ENCODE results near the gene CALML5.

CALML5 gene

DNA sequence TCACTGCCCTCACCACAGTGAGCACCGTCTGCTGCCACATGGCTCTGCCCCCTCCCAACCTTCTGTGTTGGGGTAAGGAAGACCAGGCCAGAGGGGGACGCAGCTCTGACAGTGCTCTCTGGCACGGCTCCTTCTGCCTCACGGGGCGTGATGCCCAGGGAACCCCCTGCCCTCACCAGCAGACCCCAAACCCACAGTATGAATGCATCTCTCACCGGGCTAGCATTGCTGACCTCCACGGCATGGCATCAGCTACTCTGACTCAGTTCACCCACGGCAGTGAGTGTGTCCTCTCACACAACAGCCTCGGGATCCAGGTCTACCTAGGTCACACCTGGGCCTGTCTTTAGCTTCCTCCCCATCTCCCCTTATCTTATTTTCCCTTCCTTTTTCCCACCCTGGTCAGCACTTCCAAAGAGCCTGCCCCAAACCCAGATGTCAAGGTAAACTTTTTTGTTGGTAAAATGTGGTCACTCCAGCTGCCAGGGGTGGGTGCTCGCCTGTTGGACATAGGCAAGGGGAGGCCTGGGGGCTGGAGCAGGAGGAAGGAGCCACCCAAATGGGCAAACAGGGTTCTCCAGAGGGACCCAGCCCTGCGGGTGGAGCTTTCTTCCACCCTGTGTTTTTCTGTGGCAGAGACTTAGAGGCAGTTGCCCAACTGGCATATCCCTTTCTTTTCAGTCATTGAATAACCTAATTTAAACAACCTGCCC is 29.8 kb upstream of the CALML5 start:
- TF ChIP-seq, protein P1, sequence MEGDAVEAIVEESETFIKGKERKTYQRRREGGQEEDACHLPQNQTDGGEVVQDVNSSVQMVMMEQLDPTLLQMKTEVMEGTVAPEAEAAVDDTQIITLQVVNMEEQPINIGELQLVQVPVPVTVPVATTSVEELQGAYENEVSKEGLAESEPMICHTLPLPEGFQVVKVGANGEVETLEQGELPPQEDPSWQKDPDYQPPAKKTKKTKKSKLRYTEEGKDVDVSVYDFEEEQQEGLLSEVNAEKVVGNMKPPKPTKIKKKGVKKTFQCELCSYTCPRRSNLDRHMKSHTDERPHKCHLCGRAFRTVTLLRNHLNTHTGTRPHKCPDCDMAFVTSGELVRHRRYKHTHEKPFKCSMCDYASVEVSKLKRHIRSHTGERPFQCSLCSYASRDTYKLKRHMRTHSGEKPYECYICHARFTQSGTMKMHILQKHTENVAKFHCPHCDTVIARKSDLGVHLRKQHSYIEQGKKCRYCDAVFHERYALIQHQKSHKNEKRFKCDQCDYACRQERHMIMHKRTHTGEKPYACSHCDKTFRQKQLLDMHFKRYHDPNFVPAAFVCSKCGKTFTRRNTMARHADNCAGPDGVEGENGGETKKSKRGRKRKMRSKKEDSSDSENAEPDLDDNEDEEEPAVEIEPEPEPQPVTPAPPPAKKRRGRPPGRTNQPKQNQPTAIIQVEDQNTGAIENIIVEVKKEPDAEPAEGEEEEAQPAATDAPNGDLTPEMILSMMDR (IDR thresholded peaks at IDR 0.05; ENCODE audit: low read depth, low read length): no peak
- no peak overlapping the region for H3K4me3 ChIP-seq (ENCODE audit: low read depth, low read length)

DNA sequence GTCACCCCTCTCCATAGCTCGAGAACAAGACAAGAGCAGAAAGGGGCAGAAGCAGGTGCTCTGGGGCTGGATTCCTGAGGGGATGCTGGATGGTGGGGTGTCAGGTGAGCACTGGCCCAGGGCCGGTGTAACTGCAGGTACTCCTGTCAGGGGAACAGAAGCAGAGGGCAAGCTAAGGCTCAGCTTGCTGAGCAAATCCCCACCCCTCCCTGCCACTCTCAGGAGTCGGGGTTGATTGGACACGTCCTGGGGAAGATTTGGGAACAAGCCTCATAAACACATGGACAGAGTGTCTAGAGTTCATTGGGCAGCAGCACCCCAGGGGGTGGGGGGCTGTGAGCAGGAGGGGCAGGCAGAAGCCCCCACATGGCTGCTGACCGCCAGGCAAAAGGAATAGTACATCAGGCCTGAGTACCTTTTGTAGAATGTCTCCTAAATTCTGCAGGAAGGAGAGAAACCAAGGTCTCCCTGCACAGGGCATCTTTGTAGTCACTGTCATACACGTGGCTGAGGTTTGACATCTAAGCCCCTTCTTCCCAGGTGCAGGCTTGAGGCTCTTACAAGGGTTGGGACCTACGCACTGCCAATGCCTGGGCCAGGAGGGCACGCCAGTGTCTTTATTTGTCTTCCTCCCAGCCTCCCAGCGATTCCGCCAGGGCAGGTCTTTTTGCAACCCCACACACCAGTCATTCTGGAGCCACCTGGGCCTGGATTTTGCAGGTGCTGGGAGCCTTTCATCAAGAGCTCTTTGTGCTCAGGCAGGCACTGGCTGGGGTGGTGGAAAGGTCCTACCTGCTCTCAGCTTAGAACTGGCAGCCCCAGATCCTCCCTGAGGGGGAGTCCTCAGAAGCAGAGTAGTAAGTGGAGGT is 28.2 kb upstream of the CALML5 start:
- H3K4me3 ChIP-seq (ENCODE audit: low read depth, low read length): no peak overlapping the region
- TF ChIP-seq, protein P1 (IDR thresholded peaks at IDR 0.05; ENCODE audit: low read depth, low read length): no peak

DNA sequence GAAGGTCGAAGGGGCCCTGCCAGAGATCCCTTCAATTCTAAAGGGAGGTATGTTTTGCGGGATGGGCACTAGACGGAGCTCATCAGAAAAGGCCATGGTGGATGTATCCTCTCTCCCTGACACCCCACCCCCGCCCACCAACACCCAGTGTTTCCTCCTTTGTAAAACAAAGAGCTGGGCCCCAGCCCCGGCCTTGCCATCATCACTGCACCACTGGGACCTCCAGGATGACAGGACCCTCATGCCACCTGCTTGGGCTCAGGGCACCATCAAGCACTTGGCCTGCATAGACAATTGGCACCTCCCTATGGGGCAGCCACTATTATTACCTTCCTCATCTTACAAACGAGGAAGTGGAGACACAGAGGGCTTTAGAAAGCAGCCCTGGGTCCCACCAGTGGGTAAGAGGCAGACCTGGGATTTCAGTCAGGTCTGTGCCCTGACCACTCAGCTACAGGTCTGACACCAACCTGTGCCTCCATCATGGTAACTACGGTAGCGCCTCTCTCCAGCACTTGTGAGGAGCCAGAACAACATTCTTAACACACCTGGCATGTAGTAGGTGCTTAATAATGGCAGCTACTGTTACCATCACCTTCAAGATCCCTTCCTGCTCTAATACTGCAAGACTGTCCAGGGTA is 27.4 kb upstream of the CALML5 start:
- TF ChIP-seq, protein P1 (IDR thresholded peaks at IDR 0.05; ENCODE audit: low read depth, low read length): no peak
- H3K4me3 ChIP-seq (ENCODE audit: low read depth, low read length): no peak overlapping the region

DNA sequence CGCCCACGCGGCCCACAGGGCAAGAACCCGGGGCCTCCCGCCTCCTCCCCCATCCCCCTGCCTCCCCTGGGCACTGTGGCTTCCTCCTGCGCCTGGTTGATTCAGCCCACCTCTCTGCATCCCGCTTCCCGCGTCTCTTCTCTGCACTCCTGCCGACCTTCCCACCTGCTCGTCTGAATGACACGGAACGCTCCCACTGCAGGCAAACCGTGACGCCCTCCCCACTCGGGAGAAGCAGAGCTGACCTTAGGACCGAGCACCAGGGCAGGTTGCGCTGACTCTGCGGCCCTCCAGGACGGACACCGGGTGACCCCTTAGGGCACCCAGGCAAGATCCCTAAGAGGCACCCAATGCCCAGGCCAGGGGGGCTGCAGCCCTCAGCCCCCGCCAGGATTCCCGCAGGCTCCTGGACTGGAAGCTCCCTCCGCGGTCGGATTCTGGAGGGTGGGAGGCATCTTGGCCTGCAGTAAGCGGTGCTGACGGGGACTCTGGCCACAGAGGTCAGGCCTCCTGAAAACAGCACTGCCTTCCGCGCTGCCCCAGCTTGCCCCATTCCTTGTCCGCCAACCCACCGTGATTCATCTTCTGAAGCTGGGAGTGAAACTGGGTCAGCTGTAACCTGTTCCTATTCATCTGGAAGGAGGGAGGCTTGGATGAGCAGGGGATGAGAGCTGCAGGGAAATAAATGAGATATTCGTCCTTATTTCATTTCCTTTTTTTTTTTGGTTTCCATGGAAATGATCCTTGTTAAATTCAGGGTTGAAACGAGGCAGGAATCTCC is 26.4 kb upstream of the CALML5 start:
- no peak overlapping the region for H3K4me3 ChIP-seq (ENCODE audit: low read depth, low read length)
- TF ChIP-seq, protein P1 (IDR thresholded peaks at IDR 0.05; ENCODE audit: low read depth, low read length): no peak

DNA sequence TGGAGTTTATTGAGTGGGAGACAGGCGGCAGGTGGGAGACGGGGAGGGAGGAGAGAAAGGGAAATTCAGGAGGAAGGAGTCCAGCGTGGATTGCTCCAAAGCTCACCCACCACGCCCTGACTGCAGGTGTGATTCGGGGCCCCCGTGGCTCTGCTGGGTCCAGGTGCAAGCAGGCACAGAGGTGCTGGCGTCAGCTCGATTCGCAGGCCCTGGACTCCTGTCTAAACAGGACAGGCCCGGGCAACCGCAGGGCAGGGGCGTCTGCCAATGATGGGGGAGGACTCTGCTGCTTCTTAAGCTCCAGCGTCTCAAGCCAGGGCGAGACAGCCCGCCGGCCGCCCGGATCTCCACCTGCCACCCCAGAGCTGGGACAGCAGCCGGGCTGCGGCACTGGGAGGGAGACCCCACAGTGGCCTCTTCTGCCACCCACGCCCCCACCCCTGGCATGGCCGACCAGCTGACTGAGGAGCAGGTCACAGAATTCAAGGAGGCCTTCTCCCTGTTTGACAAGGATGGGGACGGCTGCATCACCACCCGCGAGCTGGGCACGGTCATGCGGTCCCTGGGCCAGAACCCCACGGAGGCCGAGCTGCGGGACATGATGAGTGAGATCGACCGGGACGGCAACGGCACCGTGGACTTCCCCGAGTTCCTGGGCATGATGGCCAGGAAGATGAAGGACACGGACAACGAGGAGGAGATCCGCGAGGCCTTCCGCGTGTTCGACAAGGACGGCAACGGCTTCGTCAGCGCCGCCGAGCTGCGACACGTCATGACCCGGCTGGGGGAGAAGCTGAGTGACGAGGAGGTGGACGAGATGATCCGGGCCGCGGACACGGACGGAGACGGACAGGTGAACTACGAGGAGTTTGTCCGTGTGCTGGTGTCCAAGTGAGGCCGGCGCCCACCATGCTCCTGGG is 25.5 kb upstream of the CALML5 start, which contains the start of gene CALML3:
TSS of gene CALML3 (plus strand) at position 321 of the 920 bp plus-strand sequence. CDS start at position 446, 125 bp downstream.
- TF ChIP-seq, protein P1 (IDR thresholded peaks at IDR 0.05; ENCODE audit: low read depth, low read length): no peak
- H3K4me3 ChIP-seq (ENCODE audit: low read depth, low read length): no peak within 1 kb of the TSS

All from WI38 (cell line).